H1 (cell line): Measurements from ENCODE around the gene USH1G. TPM values are rescaled to one million over a fixed set of nuclear protein-coding genes. Genes with fewer than 3 reads are reported as not detected.

ENCODE experiments used
- CTCF ChIA-PET: fragments of 300-600 bp; sonication (Branson Sonifier 250); formaldehyde crosslinking; loops from one replicate; lab custom pipeline; 2021; ENCODE audit not compliant: partially characterized antibody; lab: Charles Lee
- POLR2A ChIA-PET: fragments of 300-600 bp; sonication (Branson Sonifier 250); formaldehyde crosslinking; loops from one replicate; lab custom pipeline; 2021; ENCODE audit warnings: inconsistent platforms; ENCODE audit not compliant: partially characterized antibody; lab: Charles Lee
- DNase-seq, 2 experiments: peaks; one replicate each; pipeline versions ENCODE4 v3.0.0 to v3.0.0-alpha.2; 2010 to 2022; ENCODE audit warnings: low spot score in 2 of 2, low read depth in 1 of 2, mixed read lengths in 1 of 2
- FAIRE-seq: peaks from 2 replicates; lab custom pipeline; 2011; peaks lifted over from hg19 to GRCh38; lab: Jason Lieb, UNC
- H2AFZ ChIP-seq: 2 replicates; pipeline ENCODE4 v1.8.1; 2012; ENCODE audit warnings: low read length, inconsistent platforms
- H2AK5ac ChIP-seq: 2 replicates; pipeline ENCODE4 v1.6.1; 2013; ENCODE audit warnings: low read depth, low read length
- H2BK120ac ChIP-seq: replicated peaks from 2 replicates; pipeline ENCODE3; 2013; ENCODE audit warnings: low read depth, low read length, inconsistent platforms
- H2BK12ac ChIP-seq: 2 replicates; pipeline ENCODE4 v1.6.1; 2013; ENCODE audit warnings: low read depth, low read length
- H2BK15ac ChIP-seq: 2 replicates; pipeline ENCODE4 v1.6.1; 2013; ENCODE audit warnings: low read length
- H2BK20ac ChIP-seq: 2 replicates; pipeline ENCODE4 v1.6.1; 2013; ENCODE audit warnings: low read length
- H2BK5ac ChIP-seq: 2 replicates; pipeline ENCODE4 v1.6.1; 2013; ENCODE audit warnings: low read depth, low read length
- H3K14ac ChIP-seq: 2 replicates; pipeline ENCODE4 v1.6.1; 2013; ENCODE audit warnings: inconsistent platforms; ENCODE audit not compliant: insufficient read length
- H3K18ac ChIP-seq: 2 replicates; pipeline ENCODE4 v1.6.1; 2013; ENCODE audit warnings: low read length; ENCODE audit errors: extremely low read depth
- H3K23ac ChIP-seq: 2 replicates; pipeline ENCODE4 v1.6.1; 2013; ENCODE audit warnings: inconsistent platforms; ENCODE audit not compliant: insufficient read length
- H3K23me2 ChIP-seq: 2 replicates; pipeline ENCODE4 v1.6.1; 2013; ENCODE audit warnings: low read depth, low read length
- H3K27ac ChIP-seq: 2 replicates; pipeline ENCODE4 v1.6.1; 2011; ENCODE audit warnings: low read depth, low read length, inconsistent platforms
- H3K27me3 ChIP-seq, 4 experiments: replicated peaks in 1 of 4; 1 replicate in 1 of 4; 2 replicates in 3 of 4; pipeline versions ENCODE4 v1.6.1 to v1.8.1; 2011 to 2013; ENCODE audit warnings: low read length in 3 of 4, mild to moderate bottlenecking in 3 of 4, inconsistent platforms in 2 of 4, mixed read lengths in 2 of 4, moderate library complexity in 1 of 4; ENCODE audit not compliant: control insufficient read depth in 3 of 4, insufficient read depth in 3 of 4; ENCODE audit errors: extremely low read depth in 1 of 4
- H3K36me3 ChIP-seq, 4 experiments: 2 replicates each; pipeline versions ENCODE4 v1.6.1 to v1.8.1; 2011 to 2013; ENCODE audit warnings: mild to moderate bottlenecking in 4 of 4, low read length in 3 of 4, moderate library complexity in 2 of 4, control low read depth in 1 of 4, inconsistent platforms in 1 of 4; ENCODE audit not compliant: insufficient read depth in 4 of 4, control insufficient read depth in 2 of 4
- H3K4ac ChIP-seq: replicated peaks from 2 replicates; pipeline ENCODE3; 2013; ENCODE audit warnings: low read length, low read depth, mixed read lengths, inconsistent platforms; ENCODE audit not compliant: insufficient read length
- H3K4me1 ChIP-seq, 4 experiments: replicated peaks in 1 of 4; 1 replicate in 1 of 4; 2 replicates in 3 of 4; pipeline versions ENCODE4 v1.6.1 to v1.8.1; 2011 to 2013; ENCODE audit warnings: low read length in 3 of 4, inconsistent platforms in 2 of 4, mixed read lengths in 1 of 4; ENCODE audit not compliant: insufficient read depth in 4 of 4, control insufficient read depth in 3 of 4
- H3K4me2 ChIP-seq, 2 experiments: 2 replicates each; pipeline versions ENCODE4 v1.6.1 to v1.8.1; 2011 to 2013; ENCODE audit warnings: low read depth in 2 of 2, low read length in 2 of 2, control low read depth in 1 of 2, inconsistent platforms in 1 of 2, mild to moderate bottlenecking in 1 of 2; ENCODE audit not compliant: insufficient read depth in 1 of 2
- H3K4me3 ChIP-seq, 4 experiments: fragments of 200-600, 300-600 bp in 1 of 4; sonication (generic), shearing (Covaris generic), sonication (Bioruptor Twin) in 1 of 4; 2 replicates each; pipeline versions ENCODE4 v1.5.1 to v1.8.1; 2011 to 2016; ENCODE audit warnings: low read length in 4 of 4, low read depth in 3 of 4, control low read depth in 2 of 4, inconsistent platforms in 2 of 4, mild to moderate bottlenecking in 2 of 4, mixed read lengths in 1 of 4, moderate library complexity in 1 of 4; ENCODE audit not compliant: insufficient read depth in 2 of 4; ENCODE audit errors: extremely low read depth in 1 of 4
- H3K56ac ChIP-seq: replicated peaks from 2 replicates; pipeline ENCODE3; 2013; ENCODE audit warnings: low read depth, mild to moderate bottlenecking, mixed read lengths, low read length, inconsistent platforms; ENCODE audit not compliant: insufficient read length
- H3K79me1 ChIP-seq: 2 replicates; pipeline ENCODE4 v1.6.1; 2013; ENCODE audit warnings: low read depth, low read length, control low read depth
- H3K79me2 ChIP-seq, 2 experiments: 2 replicates each; pipeline versions ENCODE4 v1.6.1 to v1.8.1; 2012 to 2013; ENCODE audit warnings: low read length in 2 of 2, mild to moderate bottlenecking in 2 of 2, inconsistent platforms in 1 of 2; ENCODE audit not compliant: insufficient read depth in 2 of 2, control insufficient read depth in 1 of 2
- H3K9ac ChIP-seq, 4 experiments: replicated peaks in 1 of 4; 1 replicate in 1 of 4; 2 replicates in 3 of 4; pipeline versions ENCODE4 v1.6.1 to v1.8.1; 2011 to 2013; ENCODE audit warnings: low read depth in 3 of 4, low read length in 3 of 4, control low read depth in 2 of 4, mild to moderate bottlenecking in 2 of 4, moderate library complexity in 2 of 4, inconsistent platforms in 1 of 4; ENCODE audit errors: extremely low read depth in 1 of 4
- H3K9me3 ChIP-seq, 2 experiments: 2 replicates each; pipeline versions ENCODE4 v1.6.1 to v1.8.1; 2012 to 2013; ENCODE audit warnings: mild to moderate bottlenecking in 2 of 2, moderate library complexity in 2 of 2, control low read depth in 1 of 2, inconsistent platforms in 1 of 2, low read depth in 1 of 2, low read length in 1 of 2, mixed read lengths in 1 of 2; ENCODE audit not compliant: insufficient read depth in 2 of 2
- H4K20me1 ChIP-seq, 2 experiments: replicated peaks in 1 of 2; 2 replicates each; pipeline versions ENCODE3 to v1.8.1; 2011 to 2013; ENCODE audit warnings: inconsistent platforms in 2 of 2, low read length in 2 of 2, mild to moderate bottlenecking in 1 of 2; ENCODE audit not compliant: insufficient read depth in 2 of 2, control insufficient read depth in 1 of 2
- H4K5ac ChIP-seq: 2 replicates; pipeline ENCODE4 v1.6.1; 2013; ENCODE audit warnings: low read length, low read depth, mixed read lengths, inconsistent platforms; ENCODE audit not compliant: insufficient read length
- H4K8ac ChIP-seq: 2 replicates; pipeline ENCODE4 v1.8.0; 2013; ENCODE audit warnings: mild to moderate bottlenecking, moderate library complexity, low read length, inconsistent platforms; ENCODE audit not compliant: insufficient read depth; ENCODE audit errors: extremely low read depth
- H4K91ac ChIP-seq: replicated peaks from 2 replicates; pipeline ENCODE3; 2013; ENCODE audit warnings: low read length, mixed read lengths, inconsistent platforms; ENCODE audit not compliant: insufficient read length
- ASH2L ChIP-seq: fragments of 200-600, 300-600 bp; sonication (generic); IDR thresholded peaks from one replicate; pipeline ENCODE4 v1.7.1; 2017; ENCODE audit warnings: low read length
- BCL11A ChIP-seq, 2 experiments: IDR thresholded peaks; one replicate each; pipeline ENCODE4 v1.6.1; 2011; ENCODE audit warnings: low read depth in 2 of 2, low read length in 2 of 2, mild to moderate bottlenecking in 2 of 2
- CBX5 ChIP-seq: fragments of 300-800, 300-1000 bp; sonication (generic); IDR thresholded peaks from 2 replicates; pipeline ENCODE4 v1.7.1; 2016; ENCODE audit warnings: antibody characterized with exemption, low read length, low read depth
- CEBPB ChIP-seq: IDR thresholded peaks from 2 replicates; pipeline ENCODE4 v1.6.1; 2012; ENCODE audit warnings: low read depth, low read length
- CHD2 ChIP-seq: IDR thresholded peaks from 2 replicates; pipeline ENCODE4 v1.6.1; 2012; ENCODE audit warnings: low read length, improper control_type of control experiment
- EGR1 ChIP-seq: IDR thresholded peaks from 2 replicates; pipeline ENCODE4 v1.6.1; 2011; ENCODE audit warnings: low read depth, low read length, borderline replicate concordance
- SP4 ChIP-seq: IDR thresholded peaks from 2 replicates; pipeline ENCODE4 v1.6.1; 2012; ENCODE audit warnings: low read length, inconsistent platforms
- SUZ12 ChIP-seq: fragments of 200-600 bp; sonication (generic); IDR thresholded peaks from 2 replicates; pipeline ENCODE4 v1.6.1; 2012; ENCODE audit warnings: mild to moderate bottlenecking, inconsistent platforms, low read length, moderate library complexity, mixed read lengths
- TCF12 ChIP-seq: IDR thresholded peaks from 2 replicates; pipeline ENCODE4 v1.6.1; 2011; ENCODE audit warnings: low read depth, mild to moderate bottlenecking, low read length
- YY1 ChIP-seq: IDR thresholded peaks from 2 replicates; pipeline ENCODE4 v1.6.1; 2011; ENCODE audit warnings: low read depth, mild to moderate bottlenecking, low read length
- WGBS, 2 experiments: shearing (Covaris generic) in 1 of 2; methylation state at CpG; one replicate each; pipeline versions ENCODE4 v1.1.6 to v1.1.7; 2013 to 2015; ENCODE audit warnings: low lambda C conversion rate in 2 of 2, mixed read lengths in 2 of 2, inconsistent platforms in 1 of 2, low coverage in 1 of 2, missing lambda C conversion rate in 1 of 2; ENCODE audit not compliant: insufficient replicate concordance in 2 of 2, insufficient coverage in 1 of 2, insufficient read length in 1 of 2; ENCODE audit errors: extremely low coverage in 1 of 2, missing lambda C conversion rate in 1 of 2; 5-methylcytosine and 5-hydroxymethylcytosine counted together
- polyA plus RNA-seq, 7 experiments: library from polyadenylated mRNA; depleted of rRNA in 3 of 7; stranded (reverse) in 5 of 7; unstranded in 2 of 7; fragments of >200 nt in 5 of 7; fragments of 200-250 nt in 2 of 7; gene quantifications; 1 replicate in 5 of 7; 2 replicates in 1 of 7; 4 replicates in 1 of 7; pipeline versions ENCODE4 v1.2.1 to v1.2.3, GENCODE V29; 2011 to 2013; ENCODE audit warnings: missing spikeins in 2 of 7, mixed read lengths in 2 of 7
- total RNA-seq: library from RNA; stranded (reverse); fragmentation: NEBNext Ultra II Directional; extraction: Animal tissue kit (Norgen Biotek cat#: 25700); gene quantifications from 2 replicates; pipeline ENCODE4 v1.2.1, GENCODE V29; 2021

Gene USH1G
- total and polyA plus RNA-seq, 2 of the 8 experiments (the other 6 are each of a cell fraction or from before 2014, with no cell fraction given), result 1.6 to 4.3 TPM

DNA sequence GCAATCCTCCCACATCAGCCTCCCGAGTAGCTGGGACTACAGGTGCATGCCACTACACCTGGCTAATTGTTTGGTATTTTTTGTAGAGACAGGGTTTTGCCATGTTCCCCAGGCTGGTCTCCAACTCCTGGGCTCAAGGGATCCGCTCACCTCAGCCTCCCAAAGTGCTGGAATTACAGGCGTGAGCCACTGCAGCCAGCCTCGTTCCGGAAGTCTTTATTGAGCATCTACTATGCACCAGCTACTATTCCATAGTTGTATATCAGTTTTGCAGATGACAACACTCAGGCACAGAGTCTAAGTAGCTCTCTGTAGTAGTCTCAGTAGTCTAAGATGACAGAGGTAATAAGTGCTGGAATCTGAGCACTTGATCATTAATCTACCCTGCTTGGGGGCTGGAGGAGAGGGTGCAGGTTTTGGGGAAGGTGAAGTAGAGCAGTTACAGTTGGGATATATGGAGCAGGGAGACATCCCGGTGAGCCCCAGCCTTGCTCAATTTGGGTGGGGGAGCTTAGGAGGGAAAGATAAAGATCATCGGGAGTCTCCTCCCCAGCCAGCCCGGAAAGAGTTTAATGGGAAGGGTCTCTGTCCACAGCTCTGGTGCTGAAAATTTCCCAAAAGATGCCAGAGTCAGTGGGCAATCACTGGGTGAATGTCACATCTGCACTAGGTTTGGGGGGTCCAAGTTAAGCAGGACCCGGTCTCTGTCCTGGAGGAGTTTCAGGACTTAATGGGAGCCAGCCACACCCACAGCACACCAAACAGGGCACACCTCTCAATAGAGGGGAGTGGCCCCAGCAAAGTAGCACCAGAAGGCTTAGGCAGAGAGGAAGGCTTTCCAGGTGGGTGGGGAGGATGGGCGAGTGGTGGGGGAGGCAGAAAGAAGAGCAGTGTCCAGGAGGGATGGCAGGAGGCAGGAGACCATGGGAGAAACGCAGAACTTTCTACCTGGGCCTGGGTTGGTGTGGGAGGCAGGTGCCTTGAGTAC, 14.3 kb upstream of the USH1G start:
- no peak for TF ChIP-seq YY1
- no peak for TF ChIP-seq TCF12
- TF ChIP-seq CBX5, result no peak
- no peak for TF ChIP-seq SUZ12
- no peak for TF ChIP-seq ASH2L
- no peak for TF ChIP-seq CEBPB
- no peak for TF ChIP-seq SP4
- TF ChIP-seq EGR1, result no peak
- TF ChIP-seq BCL11A (IDR thresholded peaks at IDR 0.05; ENCODE audit: low read depth in 2 of 2, low read length in 2 of 2), result no peak
- no peak for TF ChIP-seq CHD2
- H3K14ac ChIP-seq, result no peak overlapping the region
- H2BK120ac ChIP-seq, result no peak overlapping the region
- FAIRE-seq, result peak; percentile 48
- no peak for DNase-seq
- no peak overlapping the region for H4K91ac ChIP-seq
- no peak overlapping the region; a peak in 1 of 4 replicates for H3K4me2 ChIP-seq
- no peak overlapping the region for H2BK12ac ChIP-seq
- H3K56ac ChIP-seq, result peak overlapping the region; percentile 4
- H3K9ac ChIP-seq, result no peak overlapping the region
- no peak overlapping the region for H2BK20ac ChIP-seq
- peaks cover 22 to 59% (median 49%) of the 10 kb centered on the region in 4 experiments for H3K27me3 ChIP-seq
- H2BK15ac ChIP-seq, result no peak overlapping the region
- H4K20me1 ChIP-seq, result peaks cover 2 to 9% of the 10 kb centered on the region in 2 experiments
- WGBS, 2 experiments, result 66% methylated on average over 10 of the region's 11 CpGs; no CpG with 5 or more reads in 1 of the 2 experiments
- peaks cover 0 to 6% (median 3%) of the 10 kb centered on the region in 4 experiments; a peak in 3 of 7 replicates for H3K4me1 ChIP-seq
- ChIA-PET POLR2A (interaction anchor here (0.6 kb wide), 1 partner anchor 82 kb away, joined by 3 read pairs; no protein-coding TSS in a partner anchor), CTCF (interaction anchor here (0.6 to 49.9 kb wide), 7 partner anchors 14 to 167 kb away, joined by 3 to 1072 read pairs (median 3); partner anchors contain the start of gene USH1G)
- no peak overlapping the region for H2BK5ac ChIP-seq
- no peaks in the 10 kb centered on the region for H3K79me1 ChIP-seq
- H2AFZ ChIP-seq, result no peak overlapping the region
- no peak overlapping the region for H3K27ac ChIP-seq
- no peak overlapping the region for H2AK5ac ChIP-seq
- H3K9me3 ChIP-seq, result no peaks in the 10 kb centered on the region
- H4K8ac ChIP-seq, result no peak overlapping the region
- H3K79me2 ChIP-seq, result no peaks in the 10 kb centered on the region
- peaks cover 3% of the 10 kb centered on the region; the same call in 1 of the 2 replicates for H3K23me2 ChIP-seq
- H3K4ac ChIP-seq, result no peak overlapping the region
- H4K5ac ChIP-seq, result no peak overlapping the region
- no peak overlapping the region for H3K18ac ChIP-seq
- H3K4me3 ChIP-seq, result no peak overlapping the region
- no peak overlapping the region for H3K23ac ChIP-seq
- no peaks in the 10 kb centered on the region for H3K36me3 ChIP-seq
